MCF 10A (cell line): Measurements from ENCODE around the gene WWC1. TPM values are rescaled to one million over a fixed set of nuclear protein-coding genes. Genes with fewer than 3 reads are reported as not detected.

ENCODE experiments used
- BruUV-seq: library from RNA; stranded (reverse); fragments of 400-500 nt; replicated peaks from 2 replicates; lab custom pipeline; 2021; lab: Mats Ljungman, UMichigan
- CTCF ChIA-PET: fragments of 300-600 bp; sonication (Branson Sonifier 250); formaldehyde crosslinking; extraction: SDS; loops from one replicate; lab custom pipeline; 2021; ENCODE audit warnings: antibody characterized with exemption, inconsistent platforms; lab: Yijun Ruan, JAX
- POLR2A ChIA-PET: fragments of 300-600, 350-650 bp; sonication (Branson Sonifier 250); formaldehyde crosslinking; extraction: SDS; loops from one replicate; lab custom pipeline; 2020; ENCODE audit warnings: antibody characterized with exemption, inconsistent platforms; lab: Yijun Ruan, JAX
- DNase-seq: peaks from one replicate; pipeline ENCODE4 v3.0.0-alpha.2; 2018; ENCODE audit not compliant: unreplicated experiment
- H3K27ac Mint-ChIP-seq: one replicate; pipeline ENCODE4 v1.8.0; 2022; ENCODE audit warnings: mild to moderate bottlenecking, low read depth, mixed read lengths; ENCODE audit not compliant: unreplicated experiment
- H3K27me3 Mint-ChIP-seq: one replicate; pipeline ENCODE4 v1.8.0; 2022; ENCODE audit warnings: mixed read lengths; ENCODE audit not compliant: insufficient read depth, unreplicated experiment
- H3K36me3 Mint-ChIP-seq: one replicate; pipeline ENCODE4 v1.8.0; 2022; ENCODE audit warnings: mild to moderate bottlenecking, moderate library complexity, mixed read lengths; ENCODE audit not compliant: insufficient read depth, unreplicated experiment
- H3K4me1 Mint-ChIP-seq: one replicate; pipeline ENCODE4 v1.8.0; 2022; ENCODE audit warnings: mixed read lengths; ENCODE audit not compliant: insufficient read depth, unreplicated experiment
- H3K4me3 Mint-ChIP-seq: one replicate; pipeline ENCODE4 v1.8.0; 2022; ENCODE audit warnings: mild to moderate bottlenecking, moderate library complexity, mixed read lengths; ENCODE audit not compliant: unreplicated experiment
- H3K9me3 Mint-ChIP-seq: one replicate; pipeline ENCODE4 v1.8.0; 2022; ENCODE audit warnings: mixed read lengths; ENCODE audit not compliant: unreplicated experiment
- CTCF ChIP-seq: fragments of 200-600 bp; IDR thresholded peaks from one replicate; pipeline ENCODE4 v1.8.0; 2022; ENCODE audit warnings: antibody characterized with exemption, mild to moderate bottlenecking; ENCODE audit not compliant: unreplicated experiment
- intact Hi-C: fragments of 100-400 bp; cut with micrococcal nuclease; formaldehyde crosslinking; loops from 2 replicates; pipeline ENCODE4 v1.14.1; 2022
- total RNA-seq: library from RNA; stranded (reverse); gene quantifications from 2 replicates; pipeline ENCODE4 v1.2.3, GENCODE V29; 2022

WWC1 gene
- total RNA-seq, 1 experiment from 2014 or later, result 47.0 TPM

GRCh38 chr5:168303393-168304025 lies 12.1 kb downstream of the WWC1 start:
- Mint-ChIP-seq H3K9me3 (no peaks in the 10 kb centered on the region), H3K27me3 (no peaks in the 10 kb centered on the region), H3K4me3 (no peak overlapping the region), H3K27ac (no peak overlapping the region), H3K4me1 (peaks cover 25% of the 10 kb centered on the region), H3K36me3 (no peaks in the 10 kb centered on the region)
- BruUV-seq, result no TSS peak
- intact Hi-C loops, result no loop called here
- POLR2A ChIA-PET, result interaction anchor here (2.3 to 2.8 kb wide), 2 partner anchors 14 to 21 kb away, joined by 6 to 18 read pairs; no protein-coding TSS in a partner anchor
- CTCF ChIA-PET, result interaction anchor here (1.2 to 3.1 kb wide), 3 partner anchors 10 to 62 kb away, joined by 3 to 18 read pairs (median 14); no protein-coding TSS in a partner anchor
- no peak for TF ChIP-seq CTCF
- DNase-seq, result no peak

GRCh38 chr5:168304349-168304748 lies 12.9 kb downstream of the WWC1 start:
- Mint-ChIP-seq H3K4me3 (no peak overlapping the region), H3K4me1 (peaks cover 30% of the 10 kb centered on the region), H3K27me3 (no peaks in the 10 kb centered on the region), H3K9me3 (no peaks in the 10 kb centered on the region), H3K27ac (no peak overlapping the region), H3K36me3 (no peaks in the 10 kb centered on the region)
- BruUV-seq, result no TSS peak
- POLR2A ChIA-PET, result no interaction called here
- DNase-seq, result no peak
- TF ChIP-seq CTCF, result no peak
- CTCF ChIA-PET, result interaction anchor here (0.6 to 2.4 kb wide), 4 partner anchors 9 to 84 kb away, joined by 3 to 14 read pairs (median 8); no protein-coding TSS in a partner anchor
- intact Hi-C loops, result no loop called here

- no peak overlapping the region for H3K27ac Mint-ChIP-seq
Observed at GRCh38 chr5:168305281-168305680, 13.8 kb downstream of the WWC1 start.

More at GRCh38 chr5:168305281-168305680, 13.8 kb downstream of the WWC1 start:
- intact Hi-C loops, result no loop called here
- no TSS peak for BruUV-seq
- Mint-ChIP-seq H3K27me3 (no peaks in the 10 kb centered on the region), H3K36me3 (no peaks in the 10 kb centered on the region), H3K4me1 (peaks cover 36% of the 10 kb centered on the region), H3K4me3 (no peak overlapping the region), H3K9me3 (no peaks in the 10 kb centered on the region)
- DNase-seq, result no peak
- ChIA-PET POLR2A (interaction anchor here (0.7 to 0.8 kb wide), 4 partner anchors 13 to 60 kb away, joined by 3 to 5 read pairs (median 4); partner anchors contain the start of gene WWC1), CTCF (interaction anchor here (0.5 to 2.4 kb wide), 8 partner anchors 10 to 450 kb away, joined by 3 to 16 read pairs (median 6); no protein-coding TSS in a partner anchor)
- TF ChIP-seq CTCF, result no peak
